Measurements from ENCODE around the gene ABCC5.

Gene ABCC5

GRCh38 chr3:184003187-184003967 is 14.3 kb downstream of the ABCC5 start:
- H3K36me3 ChIP-seq (ENCODE audit: low read depth), result peaks cover 20% of the 10 kb centered on the region
- H3K27me3 ChIP-seq (ENCODE audit: insufficient read depth, poor library complexity, severe bottlenecking), result no peaks in the 10 kb centered on the region
- peak overlapping the region; percentile 79 for H3K27ac ChIP-seq (ENCODE audit: poor library complexity, severe bottlenecking)
- DNase-seq (ENCODE audit: low spot score) (no peak), ATAC-seq (ENCODE audit: low read depth) (peak; percentile 54)
- no peak overlapping the region for H3K4me3 ChIP-seq (ENCODE audit: severe bottlenecking)
- no peaks in the 10 kb centered on the region for H3K9me3 ChIP-seq (ENCODE audit: severe bottlenecking)
- no peak for TF ChIP-seq CTCF (IDR thresholded peaks at IDR 0.05; ENCODE audit: poor library complexity, severe bottlenecking)
- H3K4me1 ChIP-seq (ENCODE audit: insufficient read depth, poor library complexity, severe bottlenecking), result peaks cover 36% of the 10 kb centered on the region

GRCh38 chr3:184002469-184002868 is 15.2 kb downstream of the ABCC5 start:
- Histone ChIP-seq H3K36me3 (ENCODE audit: low read depth) (peaks cover 20% of the 10 kb centered on the region), H3K27me3 (ENCODE audit: insufficient read depth, poor library complexity, severe bottlenecking) (no peaks in the 10 kb centered on the region), H3K4me1 (ENCODE audit: insufficient read depth, poor library complexity, severe bottlenecking) (peaks cover 38% of the 10 kb centered on the region), H3K9me3 (ENCODE audit: severe bottlenecking) (no peaks in the 10 kb centered on the region), H3K27ac (ENCODE audit: poor library complexity, severe bottlenecking) (no peak overlapping the region), H3K4me3 (ENCODE audit: severe bottlenecking) (no peak overlapping the region)
- DNase-seq (ENCODE audit: low spot score), result no peak
- ATAC-seq (ENCODE audit: low read depth), result no peak
- TF ChIP-seq CTCF (IDR thresholded peaks at IDR 0.05; ENCODE audit: poor library complexity, severe bottlenecking), result no peak

GRCh38 chr3:184001761-184002160 is 15.9 kb downstream of the ABCC5 start:
- ATAC-seq (ENCODE audit: low read depth), result no peak
- Histone ChIP-seq H3K27me3 (ENCODE audit: insufficient read depth, poor library complexity, severe bottlenecking) (no peaks in the 10 kb centered on the region), H3K4me3 (ENCODE audit: severe bottlenecking) (no peak overlapping the region), H3K27ac (ENCODE audit: poor library complexity, severe bottlenecking) (no peak overlapping the region), H3K36me3 (ENCODE audit: low read depth) (peaks cover 20% of the 10 kb centered on the region), H3K9me3 (ENCODE audit: severe bottlenecking) (no peaks in the 10 kb centered on the region), H3K4me1 (ENCODE audit: insufficient read depth, poor library complexity, severe bottlenecking) (peaks cover 34% of the 10 kb centered on the region)
- DNase-seq (ENCODE audit: low spot score), result no peak
- no peak for TF ChIP-seq CTCF (IDR thresholded peaks at IDR 0.05; ENCODE audit: poor library complexity, severe bottlenecking)

GRCh38 chr3:183991403-183991802 is 26.3 kb downstream of the ABCC5 start:
- no peak for ATAC-seq (ENCODE audit: low read depth)

More at GRCh38 chr3:183991403-183991802, 26.3 kb downstream of the ABCC5 start:
- H3K4me3 ChIP-seq (ENCODE audit: severe bottlenecking), result no peak overlapping the region
- no peak overlapping the region for H3K27ac ChIP-seq (ENCODE audit: poor library complexity, severe bottlenecking)
- peaks cover 17% of the 10 kb centered on the region for H3K36me3 ChIP-seq (ENCODE audit: low read depth)
- H3K9me3 ChIP-seq (ENCODE audit: severe bottlenecking), result no peaks in the 10 kb centered on the region
- TF ChIP-seq CTCF (IDR thresholded peaks at IDR 0.05; ENCODE audit: poor library complexity, severe bottlenecking), result no peak
- DNase-seq (ENCODE audit: low spot score), result no peak
- H3K27me3 ChIP-seq (ENCODE audit: insufficient read depth, poor library complexity, severe bottlenecking), result no peaks in the 10 kb centered on the region
- H3K4me1 ChIP-seq (ENCODE audit: insufficient read depth, poor library complexity, severe bottlenecking), result peaks cover 3% of the 10 kb centered on the region

Measured in RWPE2 (cell line).